Fibroblast of pulmonary artery (primary cell): ENCODE data around the gene HSPB7.
"Not testable (repeated sequence)": the region's sequence is repeated elsewhere in the genome, so short reads cannot be mapped to it uniquely, and the experiment has no call there.

ENCODE experiments used
- DNase-seq: peaks from one replicate; pipeline ENCODE4 v3.0.0-alpha.2; 2010; ENCODE audit warnings: low read depth
- H3K4me3 ChIP-seq: replicated peaks from 2 replicates; pipeline ENCODE4 v1.5.1; 2011; ENCODE audit warnings: low read depth, mild to moderate bottlenecking, control low read depth, low read length, moderate library complexity
- CTCF ChIP-seq: IDR thresholded peaks from 2 replicates; pipeline ENCODE4 v1.5.1; 2011; ENCODE audit warnings: mild to moderate bottlenecking, control low read depth, low read length, inconsistent platforms; ENCODE audit errors: missing control alignments

The HSPB7 gene

GRCh38 chr1:16009678-16010077 lies 8.2 kb downstream of the HSPB7 start:
- TF ChIP-seq CTCF = no peak

GRCh38 chr1:16009030-16009460 lies 8.8 kb downstream of the HSPB7 start:
- peak; percentile 79 for DNase-seq
- no peak overlapping the region for H3K4me3 ChIP-seq
- peak; percentile 96 for TF ChIP-seq CTCF

More at GRCh38 chr1:16009678-16010077, 8.2 kb downstream of the HSPB7 start:
- DNase-seq = no peak
- H3K4me3 ChIP-seq = no peak overlapping the region

- no peak for TF ChIP-seq CTCF
- DNase-seq = no peak
- no peak overlapping the region for H3K4me3 ChIP-seq
These were observed 10.0 kb downstream of the HSPB7 start for GRCh38 chr1:16007671-16008341.

- DNase-seq = peak; percentile 33
- TF ChIP-seq CTCF = peak; percentile 15
- H3K4me3 ChIP-seq = no peak overlapping the region
These were observed 11.0 kb downstream of the HSPB7 start for GRCh38 chr1:16006552-16007485.

- DNase-seq = no peak
- no peak overlapping the region for H3K4me3 ChIP-seq
- no peak for TF ChIP-seq CTCF
These were observed 11.8 kb downstream of the HSPB7 start for GRCh38 chr1:16006010-16006409.

- no peak for TF ChIP-seq CTCF
- DNase-seq = no peak
- H3K4me3 ChIP-seq = no peak overlapping the region
These were observed 12.2 kb downstream of the HSPB7 start for GRCh38 chr1:16005597-16005996.

GRCh38 chr1:16001274-16001673 lies 16.6 kb downstream of the HSPB7 start:
- not testable (repeated sequence) for DNase-seq, H3K4me3 ChIP-seq
